CD14-positive monocyte (primary cell): ENCODE data around the gene KIR2DL4. TPM values are rescaled to one million over a fixed set of nuclear protein-coding genes. Genes with fewer than 3 reads are reported as not detected.
A peak's percentile ranks its signal among the peaks of the same experiment; 100 is the strongest.
"Not testable (repeated sequence)": the region's sequence is repeated elsewhere in the genome, so short reads cannot be mapped to it uniquely, and the experiment has no call there.

ENCODE experiments used
- DNase-seq, 3 donors: peaks; one replicate each; pipeline ENCODE4 v3.0.0-alpha.2; 2011 to 2022
- H2AFZ ChIP-seq: 2 replicates; pipeline ENCODE4 v1.6.0; 2012; ENCODE audit warnings: mild to moderate bottlenecking, low read depth, low read length, inconsistent platforms; ENCODE audit not compliant: insufficient read depth, poor library complexity, severe bottlenecking
- H3K27ac ChIP-seq, 2 donors: 1 replicate in 1 of 2; 2 replicates in 1 of 2; pipeline ENCODE4 v1.5.1; 2012 to 2013; ENCODE audit warnings: low read length in 2 of 2, control low read depth in 1 of 2, inconsistent platforms in 1 of 2, low read depth in 1 of 2, mild to moderate bottlenecking in 1 of 2
- H3K27me3 ChIP-seq, 2 donors: one replicate each; pipeline versions ENCODE4 v1.6.0 to v1.6.1; 2011 to 2013; ENCODE audit warnings: low read length in 2 of 2; ENCODE audit not compliant: control insufficient read depth in 2 of 2, insufficient read depth in 2 of 2
- H3K36me3 ChIP-seq, 2 donors: replicated peaks in 1 of 2; 1 replicate in 1 of 2; 2 replicates in 1 of 2; pipeline versions ENCODE4 v1.5.1 to v1.6.1; 2012 to 2013; ENCODE audit warnings: low read length in 2 of 2, control low read depth in 1 of 2, inconsistent platforms in 1 of 2, mild to moderate bottlenecking in 1 of 2; ENCODE audit not compliant: insufficient read depth in 2 of 2, control insufficient read depth in 1 of 2
- H3K4me1 ChIP-seq, 2 donors: 1 replicate in 1 of 2; 2 replicates in 1 of 2; pipeline versions ENCODE4 v1.5.1 to v1.6.1; 2012 to 2013; ENCODE audit warnings: low read length in 2 of 2, control low read depth in 1 of 2, inconsistent platforms in 1 of 2, mild to moderate bottlenecking in 1 of 2, moderate library complexity in 1 of 2; ENCODE audit not compliant: insufficient read depth in 2 of 2, control insufficient read depth in 1 of 2
- H3K4me2 ChIP-seq: replicated peaks from 2 replicates; pipeline ENCODE3; 2012; ENCODE audit warnings: low read length, moderate library complexity, mild to moderate bottlenecking; ENCODE audit not compliant: poor library complexity, severe bottlenecking; ENCODE audit errors: extremely low read depth
- H3K4me3 ChIP-seq, 3 experiments: fragments of 200-600 bp in 1 of 3; sonication (generic) in 1 of 3; replicated peaks in 1 of 3; 1 replicate in 2 of 3; 2 replicates in 1 of 3; pipeline ENCODE4 v1.5.1; 2011 to 2013; ENCODE audit warnings: low read length in 3 of 3, mild to moderate bottlenecking in 3 of 3, control low read depth in 2 of 3, low read depth in 2 of 3, inconsistent platforms in 1 of 3, moderate library complexity in 1 of 3
- H3K79me2 ChIP-seq: 2 replicates; pipeline ENCODE4 v1.6.0; 2012; ENCODE audit warnings: mild to moderate bottlenecking, control low read depth, inconsistent platforms, low read length, moderate library complexity; ENCODE audit not compliant: insufficient read depth
- H3K9ac ChIP-seq: 2 replicates; pipeline ENCODE4 v1.6.0; 2017; ENCODE audit warnings: low read length, mild to moderate bottlenecking; ENCODE audit not compliant: insufficient read depth, poor library complexity, severe bottlenecking
- H3K9me3 ChIP-seq, 2 donors: replicated peaks in 1 of 2; 1 replicate in 1 of 2; 2 replicates in 1 of 2; pipeline versions ENCODE4 v1.5.1 to v1.6.1; 2012 to 2013; ENCODE audit warnings: low read length in 2 of 2, control low read depth in 1 of 2; ENCODE audit not compliant: control insufficient read depth in 1 of 2, insufficient read depth in 1 of 2
- H4K20me1 ChIP-seq: 2 replicates; pipeline ENCODE4 v1.6.0; 2012; ENCODE audit warnings: mild to moderate bottlenecking, low read length, control low read depth, moderate library complexity; ENCODE audit not compliant: insufficient read depth
- H3K27ac Mint-ChIP-seq, 7 donors: one replicate each; pipeline ENCODE4 v1.8.0; 2020; ENCODE audit warnings: mild to moderate bottlenecking in 7 of 7, mixed read lengths in 7 of 7, moderate library complexity in 6 of 7, inconsistent platforms in 2 of 7
- H3K27me3 Mint-ChIP-seq, 3 donors: one replicate each; pipeline ENCODE4 v1.8.0; 2021 to 2022; ENCODE audit warnings: low read depth in 3 of 3, mild to moderate bottlenecking in 3 of 3, mixed read lengths in 3 of 3, moderate library complexity in 3 of 3, inconsistent platforms in 1 of 3
- H3K36me3 Mint-ChIP-seq, 2 donors: one replicate each; pipeline ENCODE4 v1.8.0; 2020; ENCODE audit warnings: mixed read lengths in 2 of 2, inconsistent platforms in 1 of 2, mild to moderate bottlenecking in 1 of 2
- H3K4me1 Mint-ChIP-seq: one replicate; pipeline ENCODE4 v1.8.0; 2020; ENCODE audit warnings: mild to moderate bottlenecking, mixed read lengths
- H3K4me3 Mint-ChIP-seq, 2 donors: one replicate each; pipeline ENCODE4 v1.8.0; 2020; ENCODE audit warnings: mild to moderate bottlenecking in 2 of 2, mixed read lengths in 2 of 2, moderate library complexity in 1 of 2
- H3K9me3 Mint-ChIP-seq, 7 donors: one replicate each; pipeline ENCODE4 v1.8.0; 2020 to 2022; ENCODE audit warnings: mixed read lengths in 7 of 7, mild to moderate bottlenecking in 6 of 7, moderate library complexity in 6 of 7, inconsistent platforms in 2 of 7
- WGBS: methylation state at CpG from one replicate; pipeline ENCODE4 v1.1.5; 2013; ENCODE audit warnings: missing lambda C conversion rate; ENCODE audit not compliant: insufficient coverage; 5-methylcytosine and 5-hydroxymethylcytosine counted together
- intact Hi-C, 2 donors: fragments of 100-400 bp; cut with micrococcal nuclease; formaldehyde crosslinking; loops; one replicate each; pipeline versions ENCODE4 v1.15.0 to v1.15.1; 2023
- polyA plus RNA-seq, 3 donors: library from polyadenylated mRNA; depleted of rRNA in 1 of 3; unstranded in 2 of 3; stranded (reverse) in 1 of 3; fragments of 300-500 nt in 2 of 3; fragments of >200 nt in 1 of 3; fragmentation: Illumina TruSeq in 2 of 3; gene quantifications; 1 replicate in 2 of 3; 2 replicates in 1 of 3; pipeline ENCODE4 v1.2.3, GENCODE V29; 2012 to 2021

KIR2DL4 gene
- polyA plus RNA-seq, 3 donors = 0.12 to 0.17 (median 0.14) TPM

- intact Hi-C loops, H3K4me3 ChIP-seq, H4K20me1 ChIP-seq, H3K9ac ChIP-seq, H3K4me2 ChIP-seq, H2AFZ ChIP-seq, H3K36me3 ChIP-seq, H3K79me2 ChIP-seq, H3K4me3 Mint-ChIP-seq, H3K36me3 Mint-ChIP-seq, H3K27me3 ChIP-seq, H3K27me3 Mint-ChIP-seq, H3K9me3 ChIP-seq: not testable (repeated sequence)
- Histone ChIP-seq H3K27ac (peak overlapping the region; percentile 52 to 75), H3K4me1 (peaks cover 20 to 23% of the 10 kb centered on the region in 2 donors)
- Mint-ChIP-seq H3K4me1 (peaks cover 22% of the 10 kb centered on the region), H3K27ac (peak overlapping the region; percentile 77 to 97 (median 91)), H3K9me3 (peaks cover 6 to 15% (median 8%) of the 10 kb centered on the region in 7 donors)
- WGBS = 6% methylated on average over 6 of the region's 8 CpGs
- peak; percentile 89 to 99 (median 97) for DNase-seq
These were observed 39.2 kb upstream of the KIR2DL4 start for GRCh38 chr19:54764219-54764618.

- WGBS = no CpG with 5 or more reads among the region's 4 CpGs
- H3K4me3 Mint-ChIP-seq, intact Hi-C loops, H2AFZ ChIP-seq, H3K27me3 ChIP-seq, DNase-seq, H3K27me3 Mint-ChIP-seq, H3K27ac ChIP-seq, H3K36me3 ChIP-seq, H3K4me3 ChIP-seq, H3K79me2 ChIP-seq, H4K20me1 ChIP-seq, H3K9me3 ChIP-seq, H3K36me3 Mint-ChIP-seq, H3K9ac ChIP-seq, H3K4me2 ChIP-seq, H3K27ac Mint-ChIP-seq: not testable (repeated sequence)
- H3K4me1 ChIP-seq = peaks cover 20 to 23% of the 10 kb centered on the region in 2 donors
- Mint-ChIP-seq H3K4me1 (peaks cover 22% of the 10 kb centered on the region), H3K9me3 (peaks cover 6 to 15% (median 8%) of the 10 kb centered on the region in 7 donors)
These were observed 36.9 kb upstream of the KIR2DL4 start for GRCh38 chr19:54766464-54766863.

GRCh38 chr19:54769646-54770045, 33.8 kb upstream of the KIR2DL4 start, which contains the start of gene KIR2DL1:
Gene KIR2DL1, plus strand, starts transcription at chr19:54769793. Its CDS starts 58 bp downstream, at chr19:54769851.
- not testable (repeated sequence) for H3K4me3 ChIP-seq
- H3K9me3 Mint-ChIP-seq = peaks cover 6 to 17% (median 8%) of the 10 kb centered on the region in 7 donors

GRCh38 chr19:54770511-54770910, 32.9 kb upstream of the KIR2DL4 start:
- peaks cover 5 to 18% (median 12%) of the 10 kb centered on the region in 3 donors for H3K27me3 Mint-ChIP-seq
- 96% methylated on average over 3 of the region's 4 CpGs for WGBS
- H3K79me2 ChIP-seq, DNase-seq, H3K4me3 ChIP-seq, H2AFZ ChIP-seq, H3K27ac ChIP-seq, H3K9ac ChIP-seq, H3K4me2 ChIP-seq, H3K4me1 ChIP-seq, H4K20me1 ChIP-seq, H3K4me1 Mint-ChIP-seq, H3K27me3 ChIP-seq, H3K9me3 ChIP-seq, H3K36me3 Mint-ChIP-seq, H3K36me3 ChIP-seq, H3K4me3 Mint-ChIP-seq: not testable (repeated sequence)
- intact Hi-C loops = loop anchor here in 1 of 2 donors (10.0 kb wide), 1 partner anchor 246 kb away; no protein-coding TSS in a partner anchor
- peak overlapping the region in 2 of 7 donors; percentile 20 to 52 for H3K27ac Mint-ChIP-seq
- H3K9me3 Mint-ChIP-seq = peaks cover 4 to 13% (median 5%) of the 10 kb centered on the region in 7 donors

More at GRCh38 chr19:54769646-54770045, 33.8 kb upstream of the KIR2DL4 start, which contains the start of gene KIR2DL1:
- H3K4me2 ChIP-seq, H3K36me3 ChIP-seq, H3K4me1 Mint-ChIP-seq, H4K20me1 ChIP-seq, H3K27ac ChIP-seq, H3K4me1 ChIP-seq, H2AFZ ChIP-seq, H3K36me3 Mint-ChIP-seq, H3K79me2 ChIP-seq, H3K4me3 Mint-ChIP-seq, H3K9ac ChIP-seq, H3K9me3 ChIP-seq, DNase-seq, H3K27me3 ChIP-seq: not testable (repeated sequence)
- H3K27me3 Mint-ChIP-seq = peaks cover 5 to 14% (median 7%) of the 10 kb centered on the region in 3 donors
- H3K27ac Mint-ChIP-seq = peak within 1 kb of the TSS in 3 of 7 donors; percentile 20 to 52 (median 45)
- 98% methylated on average over 14 of the region's 15 CpGs for WGBS
- intact Hi-C loops = loop anchor here in 1 of 2 donors (10.0 kb wide), 1 partner anchor 245 kb away; no protein-coding TSS in a partner anchor
